Measurements from ENCODE around the gene CHST2. TPM values are rescaled to one million over a fixed set of nuclear protein-coding genes. Genes with fewer than 3 reads are reported as not detected.
A peak's percentile ranks its signal among the peaks of the same experiment; 100 is the strongest.

The CHST2 gene
- total RNA-seq, 1 donor from 2014 or later: 1.7 TPM

DNA sequence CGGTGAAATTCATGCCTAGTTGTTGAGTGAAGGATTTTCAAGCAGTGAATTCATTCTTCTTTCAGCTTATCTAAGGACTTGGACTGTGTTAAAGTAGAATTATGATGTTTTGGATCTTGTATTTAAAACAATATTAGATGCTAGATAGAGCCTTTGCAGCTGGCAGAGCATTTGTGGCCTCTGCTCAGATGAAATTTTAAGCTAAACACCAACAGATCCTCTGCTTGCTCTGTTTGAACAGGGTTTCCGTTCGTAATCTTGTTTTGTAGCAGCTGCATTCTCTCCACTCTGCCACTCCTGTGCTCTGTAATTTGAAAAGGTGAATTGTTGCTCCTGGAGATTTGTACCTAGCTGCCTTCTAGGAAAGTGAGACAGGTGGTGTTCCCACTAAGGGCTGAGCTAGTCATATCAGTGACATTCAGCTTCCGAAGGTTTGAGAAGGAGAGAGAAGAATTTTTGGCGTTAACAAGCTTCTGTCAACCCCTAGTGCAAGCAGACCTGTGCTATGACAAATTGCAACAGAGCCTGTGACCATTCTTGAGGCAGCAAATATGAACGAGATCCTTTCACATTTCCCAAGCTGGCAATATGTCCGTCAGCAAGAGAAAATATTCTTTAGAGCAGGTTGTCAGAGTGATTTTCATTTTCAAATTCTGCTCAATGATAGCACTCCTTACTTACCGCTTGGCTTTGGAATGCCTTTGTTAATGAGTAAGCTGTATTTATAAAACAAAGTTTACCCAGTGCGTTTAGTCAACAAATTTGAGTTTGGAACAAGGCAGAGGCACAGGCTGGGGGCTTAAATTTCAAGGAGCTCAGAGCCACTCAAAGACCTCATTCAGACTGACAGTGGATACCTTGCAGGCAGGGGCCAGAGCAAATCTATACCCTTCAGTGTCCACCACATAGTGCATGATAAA, 5.3 kb downstream of the CHST2 start:
- no peak for DNase-seq
- intact Hi-C loops (cut with micrococcal nuclease): no loop called here
- no peak for ATAC-seq

DNA sequence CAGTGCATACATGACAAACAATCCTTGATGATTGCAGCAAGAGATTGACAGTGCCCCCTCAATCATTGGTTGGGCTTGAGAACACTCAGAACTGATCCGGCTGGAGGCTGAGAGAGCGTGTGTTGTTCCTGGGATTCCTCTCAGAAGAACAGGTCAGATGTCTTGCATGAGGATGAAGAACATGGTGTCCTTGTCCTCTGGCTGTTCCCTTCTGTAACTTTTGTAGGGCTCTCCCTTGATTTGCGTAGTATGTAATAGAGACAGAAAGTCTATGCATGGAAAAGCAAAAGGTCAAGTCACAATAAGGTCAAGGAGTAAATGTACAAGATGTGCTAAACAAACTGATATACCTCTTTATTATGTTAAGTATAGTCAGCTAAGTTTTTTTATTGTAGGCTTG, 8.2 kb downstream of the CHST2 start:
- intact Hi-C loops (cut with micrococcal nuclease): no loop called here
- ATAC-seq (no peak), DNase-seq (no peak)

GRCh38 chr3:143128227-143128955, 8.8 kb downstream of the CHST2 start:
- intact Hi-C loops (cut with micrococcal nuclease): no loop called here
- no peak for DNase-seq
- ATAC-seq: no peak

GRCh38 chr3:143132246-143132980, 12.8 kb downstream of the CHST2 start:
- intact Hi-C loops (cut with micrococcal nuclease): no loop called here
- ATAC-seq (no peak), DNase-seq (no peak)

GRCh38 chr3:143134471-143134870, 14.9 kb downstream of the CHST2 start:
- DNase-seq (no peak), ATAC-seq (no peak)
- intact Hi-C loops (cut with micrococcal nuclease): no loop called here

GRCh38 chr3:143135150-143135549, 15.6 kb downstream of the CHST2 start:
- DNase-seq (no peak), ATAC-seq (peak; percentile 38)
- intact Hi-C loops (cut with micrococcal nuclease): no loop called here

GRCh38 chr3:143137435-143138036, 18.0 kb downstream of the CHST2 start:
- intact Hi-C loops (cut with micrococcal nuclease): no loop called here
- ATAC-seq: no peak
- DNase-seq: no peak

DNA sequence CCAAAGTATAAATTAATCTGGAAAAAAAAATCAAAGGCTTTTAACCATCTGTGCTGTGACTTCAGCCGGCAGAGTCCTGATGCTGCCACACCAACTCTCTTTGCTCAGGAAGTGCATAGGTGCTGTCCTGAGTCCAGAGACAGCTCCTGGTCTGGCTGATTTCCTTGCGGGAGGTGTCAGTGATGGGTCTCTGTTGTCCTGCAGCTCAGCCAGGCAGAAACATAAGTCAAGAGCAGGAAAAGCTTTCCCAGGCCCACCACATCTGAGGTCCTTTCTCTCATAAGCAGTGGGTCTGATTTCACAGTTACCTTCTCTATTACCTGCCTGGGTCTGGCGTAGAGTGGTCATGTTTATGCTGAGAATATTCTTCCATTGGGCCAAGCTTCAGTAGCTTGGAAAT, 19.4 kb downstream of the CHST2 start:
- intact Hi-C loops (cut with micrococcal nuclease): no loop called here
- DNase-seq (no peak), ATAC-seq (no peak)

- intact Hi-C loops (cut with micrococcal nuclease): no loop called here
- ATAC-seq (peak; percentile 90), DNase-seq (peak; percentile 48)
These were observed 20.2 kb downstream of the CHST2 start for GRCh38 chr3:143139762-143140161.

GRCh38 chr3:143140550-143140949, 21.0 kb downstream of the CHST2 start:
- intact Hi-C loops (cut with micrococcal nuclease): no loop called here
- ATAC-seq: no peak

GRCh38 chr3:143142354-143142753, 22.8 kb downstream of the CHST2 start:
- DNase-seq (no peak), ATAC-seq (no peak)
- intact Hi-C loops (cut with micrococcal nuclease): no loop called here

More at GRCh38 chr3:143140550-143140949, 21.0 kb downstream of the CHST2 start:
- DNase-seq: no peak

DNA sequence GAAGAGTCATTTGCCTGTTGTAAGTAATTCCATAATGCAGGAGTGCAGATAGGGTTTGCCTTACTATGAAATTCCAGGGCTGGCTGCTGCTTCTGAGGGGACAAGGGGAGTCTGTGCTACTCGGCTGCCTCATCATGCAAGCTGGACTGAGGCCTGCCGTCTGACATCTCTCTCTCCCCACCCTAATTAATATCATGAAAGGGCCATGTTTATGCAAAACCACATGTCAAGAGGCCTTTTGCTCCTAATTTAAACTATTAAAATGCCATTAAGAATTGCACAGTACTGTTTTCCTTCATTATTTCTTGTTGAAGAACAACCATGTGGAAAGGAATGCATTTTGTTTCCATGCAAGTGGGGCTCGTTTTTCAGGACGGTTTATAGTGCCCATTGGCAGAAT, 26.3 kb downstream of the CHST2 start:
- DNase-seq: no peak
- intact Hi-C loops (cut with micrococcal nuclease): no loop called here

DNA sequence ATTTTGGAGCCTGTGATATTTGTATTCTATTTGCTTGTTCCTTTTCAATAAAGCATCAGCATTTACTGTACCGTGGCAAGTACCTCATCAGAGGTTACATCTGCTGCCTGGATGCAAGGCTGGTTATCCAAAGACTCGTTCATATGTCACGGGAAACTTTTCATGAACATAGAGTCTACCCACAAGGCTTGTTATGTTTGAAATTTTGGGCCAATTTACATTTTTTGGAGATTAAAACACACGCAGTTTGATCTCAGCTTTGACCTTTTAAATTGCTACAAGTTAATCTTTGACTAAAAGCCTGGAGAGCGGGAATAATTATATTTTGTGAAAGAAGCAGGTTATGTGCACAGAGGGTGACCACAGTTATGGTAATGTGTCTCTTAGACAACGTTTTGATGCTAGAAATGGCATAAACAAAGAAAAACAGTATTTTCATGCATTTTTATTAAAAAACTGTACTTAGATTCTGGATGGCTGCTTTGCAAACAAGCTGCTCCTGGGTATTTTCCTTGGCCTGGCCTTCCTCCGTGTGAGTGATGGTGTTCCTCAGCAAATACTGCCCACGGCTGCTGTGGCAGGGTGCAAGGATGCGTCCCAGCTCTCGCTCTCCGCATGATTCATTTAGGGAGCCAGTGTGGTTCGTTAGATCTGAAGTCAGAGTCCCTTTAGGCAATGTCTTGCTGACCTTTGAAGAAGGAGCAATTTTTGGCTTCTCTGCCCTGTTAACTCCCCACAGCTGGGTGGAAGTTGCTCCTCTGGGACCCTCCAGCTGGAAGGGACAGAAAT, 27.1 kb downstream of the CHST2 start:
- DNase-seq (no peak), ATAC-seq (no peak)
- intact Hi-C loops (cut with micrococcal nuclease): no loop called here

More for the DNA sequence above, 26.3 kb downstream of the CHST2 start:
- ATAC-seq: no peak

- ATAC-seq (no peak), DNase-seq (no peak)
- intact Hi-C loops (cut with micrococcal nuclease): no loop called here
These were observed 28.1 kb downstream of the CHST2 start for GRCh38 chr3:143147707-143148106.

DNA sequence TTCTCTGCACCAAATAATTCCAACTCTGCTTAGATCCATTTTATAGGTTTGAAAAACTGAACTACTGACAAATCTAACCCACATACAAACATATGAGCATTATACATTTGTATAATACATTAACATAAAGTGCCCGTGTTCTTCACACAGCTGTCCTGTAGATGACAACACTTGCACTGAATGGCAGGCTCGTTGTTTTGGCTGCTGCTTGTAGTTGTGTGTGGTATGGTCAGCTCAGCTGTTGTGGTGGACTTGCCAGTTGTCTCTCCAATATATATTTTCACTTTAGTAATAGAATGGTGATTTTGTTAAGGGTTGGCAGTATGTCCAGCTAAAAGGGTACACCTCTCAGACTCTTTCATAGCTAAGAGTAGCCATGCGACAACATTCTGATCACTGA, 30.5 kb downstream of the CHST2 start:
- DNase-seq: no peak
- no peak for ATAC-seq
- intact Hi-C loops (cut with micrococcal nuclease): no loop called here

- intact Hi-C loops (cut with micrococcal nuclease): no loop called here
- ATAC-seq (peak; percentile 93), DNase-seq (peak; percentile 34)
These were observed 31.6 kb downstream of the CHST2 start for GRCh38 chr3:143151004-143151731.

DNA sequence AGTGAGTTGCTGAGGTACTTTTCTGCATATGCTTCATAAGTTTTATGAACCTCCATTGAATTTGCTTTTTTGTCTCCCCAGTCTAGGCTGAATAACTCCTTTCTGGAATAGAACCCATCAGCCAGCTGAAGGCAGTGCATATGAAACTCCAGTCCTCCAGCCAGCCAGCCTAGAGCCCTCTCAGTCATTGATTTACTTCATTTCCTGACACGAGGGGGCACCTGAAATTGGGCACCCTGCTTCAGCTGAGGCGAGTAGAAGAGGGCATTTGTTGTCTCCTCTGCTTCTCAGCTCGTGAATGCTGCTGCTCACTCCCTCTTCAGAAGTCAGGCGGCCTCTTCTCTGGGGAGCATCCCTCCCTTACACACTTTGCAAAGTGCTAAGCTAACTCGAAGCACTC, 32.5 kb downstream of the CHST2 start:
- intact Hi-C loops (cut with micrococcal nuclease): no loop called here
- ATAC-seq (no peak), DNase-seq (no peak)

GRCh38 chr3:143155756-143156155, 36.2 kb downstream of the CHST2 start:
- intact Hi-C loops (cut with micrococcal nuclease): no loop called here
- DNase-seq (no peak), ATAC-seq (no peak)

Measured in left ventricle myocardium superior (tissue), 1 donor.